K562 (cell line): Measurements from ENCODE around the gene KLK3. TPM values are rescaled to one million over a fixed set of nuclear protein-coding genes. Genes with fewer than 3 reads are reported as not detected.

Experiments
- EHMT2 ChIP-seq: fragments of 450-650 bp; IDR thresholded peaks from 2 replicates; pipeline ENCODE4 v1.6.1; 2018; ENCODE audit warnings: antibody characterized with exemption
- ETV1 ChIP-seq: fragments of 450-650 bp; conservative IDR thresholded peaks from 2 replicates; pipeline ENCODE4 v1.6.1; 2016; ENCODE audit warnings: missing genetic modification characterization, control low read depth, low read depth, missing compliant biosample characterization
- FOS ChIP-seq: IDR thresholded peaks from 3 replicates; pipeline ENCODE4 v1.6.1; 2011; ENCODE audit not compliant: insufficient read length; ENCODE audit errors: extremely low read depth
- HNRNPK ChIP-seq: fragments of 200-400 bp; formaldehyde crosslinking; IDR thresholded peaks from one replicate; pipeline ENCODE4 v1.6.1; 2018; ENCODE audit warnings: mild to moderate bottlenecking, low read depth, low read length; ENCODE audit not compliant: poor library complexity, severe bottlenecking
- LEF1 ChIP-seq: fragments of 450-650 bp; IDR thresholded peaks from 2 replicates; pipeline ENCODE4 v1.6.1; 2016; ENCODE audit warnings: mild to moderate bottlenecking
- MBD2 ChIP-seq: sonication (generic); IDR thresholded peaks from 2 replicates; pipeline ENCODE4 v1.6.1; 2016; ENCODE audit warnings: low read depth, borderline replicate concordance
- NRF1 ChIP-seq, 2 experiments: fragments of 450-650 bp; IDR thresholded peaks in 1 of 2; conservative IDR thresholded peaks in 1 of 2; 2 replicates each; pipeline ENCODE4 v1.6.1; 2014; ENCODE audit warnings: mild to moderate bottlenecking in 2 of 2
- PRPF4 ChIP-seq: fragments of 200-400 bp; formaldehyde crosslinking; IDR thresholded peaks from one replicate; pipeline ENCODE4 v1.6.1; 2017; ENCODE audit warnings: low read length, low read depth, mild to moderate bottlenecking; ENCODE audit not compliant: insufficient read depth, poor library complexity, severe bottlenecking
- SMARCA5 ChIP-seq: fragments of 450-650 bp; IDR thresholded peaks from 2 replicates; pipeline ENCODE4 v1.6.1; 2016
- SMARCC2 ChIP-seq: fragments of 450-650 bp; IDR thresholded peaks from 2 replicates; pipeline ENCODE4 v1.6.1; 2017; ENCODE audit warnings: antibody characterized with exemption, moderate library complexity, mild to moderate bottlenecking, low read depth
- SOX6 ChIP-seq: fragments of 450-650 bp; IDR thresholded peaks from 2 replicates; pipeline ENCODE4 v1.6.1; 2014; ENCODE audit warnings: mild to moderate bottlenecking
- TOE1 ChIP-seq, 2 experiments: fragments of 450-650 bp in 1 of 2; sonication (generic) in 1 of 2; formaldehyde crosslinking in 1 of 2; IDR thresholded peaks; 2 replicates each; pipeline versions ENCODE4 v1.7.1 to v1.8.0; 2016 to 2022; ENCODE audit warnings: borderline replicate concordance in 2 of 2, mild to moderate bottlenecking in 2 of 2, antibody characterized with exemption in 1 of 2, inconsistent platforms in 1 of 2, low read depth in 1 of 2, missing genetic modification reagents in 1 of 2, moderate library complexity in 1 of 2
- ZNF76 ChIP-seq: fragments of 250-450 bp; sonication (Bioruptor Pico); IDR thresholded peaks from 2 replicates; pipeline ENCODE4 v1.4.0; 2020; ENCODE audit warnings: mild to moderate bottlenecking, moderate library complexity, borderline replicate concordance
- polyA plus RNA-seq, 8 experiments: library from polyadenylated mRNA; depleted of rRNA in 4 of 8; stranded (reverse) in 5 of 8; unstranded in 3 of 8; fragments of >200 nt; fragmentation: Nextera tagmentation in 2 of 8; fragmentation: Illumina TruSeq in 1 of 8; extraction: Ambion mirVana in 2 of 8; extraction: Trizol in 1 of 8; gene quantifications; 2 replicates each; pipeline versions ENCODE4 v1.2.1 to v1.2.3, GENCODE V29; 2011 to 2014; ENCODE audit warnings: inconsistent platforms in 1 of 8, missing spikeins in 1 of 8
- total RNA-seq, 7 experiments: library from RNA; depleted of rRNA in 6 of 7; stranded (reverse); fragments of >200 nt in 6 of 7; fragmentation: Illumina TruSeq in 2 of 7; extraction: Trizol in 2 of 7; gene quantifications; 2 replicates each; pipeline versions ENCODE4 v1.2.1 to v1.2.3, GENCODE V29; 2011 to 2021; ENCODE audit warnings: low replicate concordance in 1 of 7
- TF ChIP-seq, protein P1 (sequence below), 2 experiments: fragments of 450-650 bp; IDR thresholded peaks; 2 replicates each; pipeline ENCODE4 v1.6.1; 2016; ENCODE audit warnings: mild to moderate bottlenecking in 2 of 2, borderline replicate concordance in 1 of 2, low read depth in 1 of 2, moderate library complexity in 1 of 2
- TF ChIP-seq, protein P2 (sequence below): fragments of 450-650 bp; IDR thresholded peaks from 2 replicates; pipeline ENCODE4 v1.6.1; 2017; ENCODE audit warnings: antibody characterized with exemption, mild to moderate bottlenecking

KLK3 gene
- total and polyA plus RNA-seq, 9 of the 15 experiments (the other 6 are each of a cell fraction or from before 2014, with no cell fraction given) = not detected

DNA sequence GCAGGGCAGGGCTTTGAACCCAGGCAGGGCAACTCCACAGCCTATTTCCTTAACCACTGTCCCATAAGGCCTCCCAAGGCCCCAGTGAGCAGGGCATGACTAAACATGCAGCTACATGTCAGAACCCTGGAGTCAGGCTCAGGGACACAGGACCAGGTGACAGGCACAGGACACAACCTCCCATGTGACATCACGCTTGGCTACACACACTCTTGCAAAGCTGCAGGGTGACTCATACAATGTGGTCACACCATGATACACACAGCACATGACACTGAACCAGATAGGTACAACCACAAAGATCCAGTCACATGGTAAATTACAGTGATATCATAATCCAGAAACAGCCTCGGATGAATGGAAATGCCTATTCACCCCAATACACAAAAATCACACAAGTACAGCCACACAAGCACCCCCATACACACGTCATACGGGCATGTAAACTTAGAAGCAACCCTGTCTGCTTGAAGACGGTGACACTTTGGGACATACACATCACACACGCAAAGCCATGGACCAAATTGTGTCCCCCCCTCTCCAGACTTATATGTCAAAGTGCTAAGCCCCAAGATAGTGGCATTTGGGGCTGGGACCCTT is 42.0 kb downstream of the KLK3 start (continued):
- TF ChIP-seq, protein P1, sequence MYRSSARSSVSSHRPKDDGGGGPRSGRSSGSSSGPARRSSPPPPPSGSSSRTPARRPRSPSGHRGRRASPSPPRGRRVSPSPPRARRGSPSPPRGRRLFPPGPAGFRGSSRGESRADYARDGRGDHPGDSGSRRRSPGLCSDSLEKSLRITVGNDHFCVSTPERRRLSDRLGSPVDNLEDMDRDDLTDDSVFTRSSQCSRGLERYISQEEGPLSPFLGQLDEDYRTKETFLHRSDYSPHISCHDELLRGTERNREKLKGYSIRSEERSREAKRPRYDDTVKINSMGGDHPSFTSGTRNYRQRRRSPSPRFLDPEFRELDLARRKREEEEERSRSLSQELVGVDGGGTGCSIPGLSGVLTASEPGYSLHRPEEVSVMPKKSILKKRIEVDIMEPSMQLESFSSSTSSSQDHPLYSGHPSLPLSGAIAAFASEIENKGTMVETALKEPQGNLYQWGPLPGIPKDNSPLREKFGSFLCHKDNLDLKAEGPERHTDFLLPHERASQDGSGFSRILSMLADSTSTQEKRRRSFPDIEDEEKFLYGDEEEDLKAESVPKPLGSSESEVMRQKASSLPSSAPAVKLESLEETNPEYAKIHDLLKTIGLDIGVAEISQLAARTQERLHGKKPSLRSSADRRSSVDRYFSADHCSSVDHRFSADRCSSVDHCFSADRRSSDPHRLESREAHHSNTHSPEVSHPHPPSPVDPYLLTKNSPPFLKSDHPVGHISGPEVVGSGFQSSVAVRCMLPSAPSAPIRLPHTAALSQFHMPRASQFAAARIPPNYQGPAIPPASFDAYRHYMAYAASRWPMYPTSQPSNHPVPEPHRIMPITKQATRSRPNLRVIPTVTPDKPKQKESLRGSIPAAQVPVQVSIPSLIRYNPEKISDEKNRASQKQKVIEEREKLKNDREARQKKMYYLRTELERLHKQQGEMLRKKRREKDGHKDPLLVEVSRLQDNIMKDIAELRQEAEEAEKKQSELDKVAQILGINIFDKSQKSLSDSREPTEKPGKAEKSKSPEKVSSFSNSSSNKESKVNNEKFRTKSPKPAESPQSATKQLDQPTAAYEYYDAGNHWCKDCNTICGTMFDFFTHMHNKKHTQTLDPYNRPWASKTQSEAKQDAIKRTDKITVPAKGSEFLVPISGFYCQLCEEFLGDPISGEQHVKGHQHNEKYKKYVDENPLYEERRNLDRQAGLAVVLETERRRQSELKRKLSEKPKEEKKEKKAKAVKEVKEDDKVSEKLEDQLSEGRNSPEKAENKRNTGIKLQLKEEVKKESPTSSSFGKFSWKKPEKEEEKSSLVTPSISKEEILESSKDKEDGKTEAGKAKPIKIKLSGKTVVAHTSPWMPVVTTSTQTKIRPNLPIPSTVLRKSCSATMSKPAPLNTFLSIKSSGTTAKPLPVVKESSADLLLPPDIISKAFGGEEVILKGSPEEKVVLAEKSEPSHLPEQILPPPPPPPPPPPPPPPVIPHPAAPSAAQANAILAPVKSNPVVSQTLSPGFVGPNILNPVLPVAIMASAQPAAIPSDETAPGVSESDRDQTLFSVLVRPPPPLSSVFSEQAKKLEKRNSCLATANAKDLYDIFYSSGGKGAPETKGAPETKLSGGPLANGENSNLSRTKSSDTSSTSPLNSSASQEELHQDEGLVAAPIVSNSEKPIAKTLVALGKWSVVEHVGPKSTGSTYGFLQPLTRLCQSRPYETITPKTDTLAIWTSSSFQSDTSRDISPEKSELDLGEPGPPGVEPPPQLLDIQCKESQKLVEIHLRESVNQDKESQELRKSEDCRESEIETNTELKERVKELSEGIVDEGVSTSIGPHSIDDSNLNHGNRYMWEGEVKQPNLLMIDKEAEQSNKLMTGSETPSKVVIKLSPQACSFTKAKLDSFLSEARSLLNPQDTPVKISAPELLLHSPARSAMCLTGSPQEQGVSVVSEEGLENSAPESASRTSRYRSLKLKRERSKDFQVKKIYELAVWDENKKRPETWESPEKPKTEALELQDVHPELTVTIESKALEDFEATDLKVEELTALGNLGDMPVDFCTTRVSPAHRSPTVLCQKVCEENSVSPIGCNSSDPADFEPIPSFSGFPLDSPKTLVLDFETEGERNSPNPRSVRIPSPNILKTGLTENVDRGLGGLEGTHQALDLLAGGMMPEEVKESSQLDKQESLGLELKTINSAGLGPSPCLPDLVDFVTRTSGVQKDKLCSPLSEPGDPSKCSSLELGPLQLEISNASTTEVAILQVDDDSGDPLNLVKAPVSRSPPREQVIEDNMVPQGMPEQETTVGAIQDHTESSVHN (IDR thresholded peaks at IDR 0.05; ENCODE audit: borderline replicate concordance in 1 of 2, low read depth in 1 of 2) = peak in 1 of 2 experiments; percentile 97; a peak in 2 of 4 replicates
- TF ChIP-seq SMARCC2 (peak; percentile 66; the same call in 1 of the 2 replicates), NRF1 (conservative IDR thresholded peaks at IDR 0.05 in 1 of 2, IDR thresholded peaks at IDR 0.05 in 1 of 2) (peak; percentile 51 to 62), LEF1 (peak; percentile 70; the same call in 1 of the 2 replicates), EHMT2 (no peak), SMARCA5 (no peak), ETV1 (tag) (no peak), SOX6 (peak; percentile 53), MBD2 (no peak), FOS (peak; percentile 66), TOE1 (IDR thresholded peaks at IDR 0.05; ENCODE audit: borderline replicate concordance) (peak; percentile 90; the same call in 1 of the 2 replicates), TOE1 (CRISPR knock-in tag; IDR thresholded peaks at IDR 0.05; ENCODE audit: borderline replicate concordance, low read depth) (no peak), ZNF76 (no peak), PRPF4 (no peak), HNRNPK (no peak)
- TF ChIP-seq, protein P2, sequence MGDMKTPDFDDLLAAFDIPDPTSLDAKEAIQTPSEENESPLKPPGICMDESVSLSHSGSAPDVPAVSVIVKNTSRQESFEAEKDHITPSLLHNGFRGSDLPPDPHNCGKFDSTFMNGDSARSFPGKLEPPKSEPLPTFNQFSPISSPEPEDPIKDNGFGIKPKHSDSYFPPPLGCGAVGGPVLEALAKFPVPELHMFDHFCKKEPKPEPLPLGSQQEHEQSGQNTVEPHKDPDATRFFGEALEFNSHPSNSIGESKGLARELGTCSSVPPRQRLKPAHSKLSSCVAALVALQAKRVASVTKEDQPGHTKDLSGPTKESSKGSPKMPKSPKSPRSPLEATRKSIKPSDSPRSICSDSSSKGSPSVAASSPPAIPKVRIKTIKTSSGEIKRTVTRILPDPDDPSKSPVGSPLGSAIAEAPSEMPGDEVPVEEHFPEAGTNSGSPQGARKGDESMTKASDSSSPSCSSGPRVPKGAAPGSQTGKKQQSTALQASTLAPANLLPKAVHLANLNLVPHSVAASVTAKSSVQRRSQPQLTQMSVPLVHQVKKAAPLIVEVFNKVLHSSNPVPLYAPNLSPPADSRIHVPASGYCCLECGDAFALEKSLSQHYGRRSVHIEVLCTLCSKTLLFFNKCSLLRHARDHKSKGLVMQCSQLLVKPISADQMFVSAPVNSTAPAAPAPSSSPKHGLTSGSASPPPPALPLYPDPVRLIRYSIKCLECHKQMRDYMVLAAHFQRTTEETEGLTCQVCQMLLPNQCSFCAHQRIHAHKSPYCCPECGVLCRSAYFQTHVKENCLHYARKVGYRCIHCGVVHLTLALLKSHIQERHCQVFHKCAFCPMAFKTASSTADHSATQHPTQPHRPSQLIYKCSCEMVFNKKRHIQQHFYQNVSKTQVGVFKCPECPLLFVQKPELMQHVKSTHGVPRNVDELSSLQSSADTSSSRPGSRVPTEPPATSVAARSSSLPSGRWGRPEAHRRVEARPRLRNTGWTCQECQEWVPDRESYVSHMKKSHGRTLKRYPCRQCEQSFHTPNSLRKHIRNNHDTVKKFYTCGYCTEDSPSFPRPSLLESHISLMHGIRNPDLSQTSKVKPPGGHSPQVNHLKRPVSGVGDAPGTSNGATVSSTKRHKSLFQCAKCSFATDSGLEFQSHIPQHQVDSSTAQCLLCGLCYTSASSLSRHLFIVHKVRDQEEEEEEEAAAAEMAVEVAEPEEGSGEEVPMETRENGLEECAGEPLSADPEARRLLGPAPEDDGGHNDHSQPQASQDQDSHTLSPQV = no peak
